Measurements from ENCODE around the gene CLPSL2.

DNA sequence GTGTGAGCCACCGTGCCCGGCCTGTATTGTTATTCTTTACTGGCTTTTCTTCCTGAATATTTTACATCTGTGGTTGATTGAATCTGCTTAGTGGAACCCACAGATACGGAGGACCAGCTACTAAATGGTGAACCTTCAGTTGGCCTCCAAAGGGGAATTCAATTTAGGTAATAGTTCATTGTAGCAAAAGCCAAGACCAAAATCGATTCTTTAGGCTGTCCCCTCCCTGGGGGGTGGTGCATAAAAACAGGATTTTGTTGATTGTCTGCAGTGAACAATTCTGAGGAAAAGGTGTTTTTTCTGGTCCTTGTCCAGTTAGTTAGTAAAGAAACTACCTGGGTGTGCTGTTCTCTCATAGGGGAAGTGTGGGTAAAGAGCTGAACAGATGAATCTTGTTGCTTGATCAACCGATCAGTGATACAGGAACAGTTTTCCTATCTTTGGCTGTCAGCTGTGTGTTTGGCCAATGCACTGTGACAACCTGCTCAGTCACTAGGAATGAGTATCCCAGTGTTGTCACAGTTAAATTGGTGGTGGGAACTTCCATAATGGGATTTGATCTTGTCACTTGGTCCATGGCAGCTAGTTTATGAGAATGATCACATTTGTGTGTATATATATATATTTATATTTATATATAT is 48.3 kb downstream of the CLPSL2 start:
- TF ChIP-seq, protein P1, sequence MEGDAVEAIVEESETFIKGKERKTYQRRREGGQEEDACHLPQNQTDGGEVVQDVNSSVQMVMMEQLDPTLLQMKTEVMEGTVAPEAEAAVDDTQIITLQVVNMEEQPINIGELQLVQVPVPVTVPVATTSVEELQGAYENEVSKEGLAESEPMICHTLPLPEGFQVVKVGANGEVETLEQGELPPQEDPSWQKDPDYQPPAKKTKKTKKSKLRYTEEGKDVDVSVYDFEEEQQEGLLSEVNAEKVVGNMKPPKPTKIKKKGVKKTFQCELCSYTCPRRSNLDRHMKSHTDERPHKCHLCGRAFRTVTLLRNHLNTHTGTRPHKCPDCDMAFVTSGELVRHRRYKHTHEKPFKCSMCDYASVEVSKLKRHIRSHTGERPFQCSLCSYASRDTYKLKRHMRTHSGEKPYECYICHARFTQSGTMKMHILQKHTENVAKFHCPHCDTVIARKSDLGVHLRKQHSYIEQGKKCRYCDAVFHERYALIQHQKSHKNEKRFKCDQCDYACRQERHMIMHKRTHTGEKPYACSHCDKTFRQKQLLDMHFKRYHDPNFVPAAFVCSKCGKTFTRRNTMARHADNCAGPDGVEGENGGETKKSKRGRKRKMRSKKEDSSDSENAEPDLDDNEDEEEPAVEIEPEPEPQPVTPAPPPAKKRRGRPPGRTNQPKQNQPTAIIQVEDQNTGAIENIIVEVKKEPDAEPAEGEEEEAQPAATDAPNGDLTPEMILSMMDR (IDR thresholded peaks at IDR 0.05) = no peak
- no peak for TF ChIP-seq POLR2A (IDR thresholded peaks at IDR 0.05)

Measured in heart left ventricle (tissue), 13 donors.